H1 (cell line): ENCODE results near the gene MYADM. TPM values are rescaled to one million over a fixed set of nuclear protein-coding genes. Genes with fewer than 3 reads are reported as not detected.

Experiments
- POU5F1 ChIP-seq: IDR thresholded peaks from 2 replicates; pipeline ENCODE4 v1.6.1; 2011; ENCODE audit warnings: low read depth, mild to moderate bottlenecking, low read length, moderate library complexity
- RXRA ChIP-seq: IDR thresholded peaks from 2 replicates; pipeline ENCODE4 v1.6.1; 2011; ENCODE audit warnings: low read depth, mild to moderate bottlenecking, low read length, moderate library complexity; ENCODE audit not compliant: insufficient read depth
- SIN3A ChIP-seq, 2 experiments: IDR thresholded peaks in 1 of 2; conservative IDR thresholded peaks in 1 of 2; 2 replicates each; pipeline ENCODE4 v1.6.1; 2011 to 2012; ENCODE audit warnings: low read length in 2 of 2, improper control_type of control experiment in 1 of 2, low read depth in 1 of 2, mild to moderate bottlenecking in 1 of 2
- YY1 ChIP-seq: IDR thresholded peaks from 2 replicates; pipeline ENCODE4 v1.6.1; 2011; ENCODE audit warnings: low read depth, mild to moderate bottlenecking, low read length
- polyA plus RNA-seq, 7 experiments: library from polyadenylated mRNA; depleted of rRNA in 3 of 7; stranded (reverse) in 5 of 7; unstranded in 2 of 7; fragments of >200 nt in 5 of 7; fragments of 200-250 nt in 2 of 7; gene quantifications; 1 replicate in 5 of 7; 2 replicates in 1 of 7; 4 replicates in 1 of 7; pipeline versions ENCODE4 v1.2.1 to v1.2.3, GENCODE V29; 2011 to 2013; ENCODE audit warnings: missing spikeins in 2 of 7, mixed read lengths in 2 of 7
- total RNA-seq: library from RNA; stranded (reverse); fragmentation: NEBNext Ultra II Directional; extraction: Animal tissue kit (Norgen Biotek cat#: 25700); gene quantifications from 2 replicates; pipeline ENCODE4 v1.2.1, GENCODE V29; 2021

Gene MYADM
- total and polyA plus RNA-seq, 2 of the 8 experiments (the other 6 are each of a cell fraction or from before 2014, with no cell fraction given), result 70.1 to 74.2 TPM

GRCh38 chr19:53818756-53819155 lies 48.9 kb upstream of the MYADM start (continued):
- TF ChIP-seq POU5F1 (no peak), RXRA (no peak), YY1 (no peak), SIN3A (conservative IDR thresholded peaks at IDR 0.05 in 1 of 2, IDR thresholded peaks at IDR 0.05 in 1 of 2; ENCODE audit: low read depth in 1 of 2, low read length in 2 of 2) (no peak)
